ENCODE results near the gene CLEC4M. TPM values are rescaled to one million over a fixed set of nuclear protein-coding genes. Genes with fewer than 3 reads are reported as not detected.
"Not testable (repeated sequence)": the region's sequence is repeated elsewhere in the genome, so short reads cannot be mapped to it uniquely, and the experiment has no call there.

Gene CLEC4M
- total RNA-seq, 1 donor from 2014 or later = not detected

DNA sequence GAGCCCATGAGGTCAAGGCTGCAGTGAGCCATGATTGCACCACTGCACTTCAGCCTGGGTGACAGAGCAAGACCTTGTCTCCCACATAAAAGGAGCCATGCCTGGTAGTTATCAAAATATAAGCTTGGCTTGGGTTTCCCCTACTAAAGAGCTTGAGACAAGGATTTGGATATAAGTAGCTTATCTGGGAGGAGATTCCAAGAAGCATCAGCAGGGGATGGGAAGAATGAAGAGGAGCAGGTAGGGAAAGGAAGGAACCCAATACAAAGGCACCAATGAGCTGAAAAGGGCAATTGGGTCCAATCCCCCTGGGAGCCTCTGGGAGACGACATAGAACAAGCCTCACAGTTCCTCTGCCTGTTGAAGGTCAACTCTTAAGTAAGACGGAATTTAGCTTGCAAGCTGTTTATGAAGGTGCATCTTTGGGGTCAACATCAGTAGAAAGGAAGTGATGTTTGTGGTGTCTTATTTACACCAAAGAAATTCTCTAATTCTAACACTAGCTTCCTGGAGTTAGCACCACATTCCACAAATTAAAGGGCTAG, 23.8 kb upstream of the CLEC4M start:
- ATAC-seq = no peak
- intact Hi-C loops (cut with micrococcal nuclease) = no loop called here

DNA sequence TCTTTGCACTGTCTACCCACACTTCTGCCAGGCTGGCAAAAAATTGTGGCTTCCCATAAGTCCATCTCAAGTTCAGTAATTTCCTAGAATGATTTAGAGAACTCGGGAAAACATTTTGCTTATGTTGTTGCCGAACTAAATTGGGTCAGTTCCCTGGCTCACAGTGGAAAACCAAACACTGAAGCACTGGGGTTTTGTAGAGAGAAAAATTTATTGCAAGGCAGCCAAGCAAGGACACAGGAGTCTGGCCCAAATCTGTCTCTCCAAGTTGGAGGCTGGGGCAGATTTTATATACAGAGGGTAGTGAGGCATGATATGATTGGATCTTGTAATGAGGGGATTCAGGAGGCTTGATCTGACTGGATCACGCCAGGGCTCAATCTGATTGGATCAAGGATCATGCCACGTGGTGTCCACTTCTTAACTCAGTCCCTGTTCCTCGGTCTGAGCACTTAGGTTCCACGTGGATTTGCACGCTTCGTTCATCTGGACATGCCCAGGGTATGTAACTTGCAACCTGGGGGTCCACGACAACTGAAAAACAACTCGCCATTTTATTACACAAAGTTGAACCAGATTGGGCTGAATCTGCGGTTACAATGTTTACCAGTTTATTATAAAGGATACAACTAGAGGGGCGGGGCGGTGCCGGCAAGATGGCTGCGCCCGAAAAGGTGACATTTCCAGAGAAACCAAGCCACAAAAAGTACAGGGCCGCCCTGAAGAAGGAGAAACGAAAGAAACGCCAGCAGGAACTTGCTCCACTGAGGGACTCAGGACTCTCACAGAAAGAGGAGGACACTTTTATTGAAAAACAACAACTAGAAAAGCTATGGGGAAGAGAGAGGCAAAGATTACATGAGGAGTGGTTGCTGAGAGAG, 23.0 kb upstream of the CLEC4M start:
- ATAC-seq (peak; percentile 21), DNase-seq (no peak)
- intact Hi-C loops (cut with micrococcal nuclease) = no loop called here

More for the DNA sequence above, 23.8 kb upstream of the CLEC4M start:
- no peak for DNase-seq

DNA sequence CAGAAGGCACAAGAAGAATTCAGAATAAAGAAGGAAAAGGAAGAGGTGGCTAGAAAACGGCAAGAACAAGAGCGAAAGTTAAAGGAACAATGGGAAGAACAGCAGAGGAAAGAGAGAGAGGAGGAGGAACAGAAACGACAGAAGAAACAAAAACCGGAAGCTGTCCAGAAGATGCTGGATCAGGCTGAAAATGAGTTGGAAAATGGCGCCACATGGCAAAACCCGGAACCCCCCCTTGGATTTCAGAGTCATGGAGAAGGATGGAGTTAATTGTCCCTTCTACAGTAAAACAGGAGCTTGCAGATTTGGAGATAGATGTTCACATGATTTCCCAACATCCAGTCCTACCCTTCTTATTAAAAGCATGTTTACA, 22.4 kb upstream of the CLEC4M start:
- intact Hi-C loops (cut with micrococcal nuclease) = no loop called here
- DNase-seq (no peak), ATAC-seq (no peak)

DNA sequence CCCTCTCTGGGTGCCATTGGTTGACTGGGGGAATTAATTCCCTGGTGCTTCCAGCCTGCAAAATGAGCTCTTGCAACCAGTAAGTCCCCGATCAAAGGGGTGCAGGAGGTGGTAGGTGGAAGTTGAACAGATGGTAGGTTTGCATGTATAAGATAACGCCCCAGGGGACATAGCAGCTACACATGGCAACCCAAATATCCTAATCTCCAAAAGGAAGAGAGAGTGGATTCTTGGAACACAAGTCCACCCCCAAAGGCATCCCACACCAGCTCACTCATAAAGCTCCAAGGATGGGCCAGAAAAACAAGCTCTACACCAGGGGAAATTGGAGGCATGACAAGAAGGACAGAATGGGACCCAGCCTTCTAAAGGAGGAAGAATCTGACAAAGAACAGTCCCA, 20.5 kb upstream of the CLEC4M start:
- DNase-seq (no peak), ATAC-seq (no peak)
- intact Hi-C loops (cut with micrococcal nuclease) = no loop called here

DNA sequence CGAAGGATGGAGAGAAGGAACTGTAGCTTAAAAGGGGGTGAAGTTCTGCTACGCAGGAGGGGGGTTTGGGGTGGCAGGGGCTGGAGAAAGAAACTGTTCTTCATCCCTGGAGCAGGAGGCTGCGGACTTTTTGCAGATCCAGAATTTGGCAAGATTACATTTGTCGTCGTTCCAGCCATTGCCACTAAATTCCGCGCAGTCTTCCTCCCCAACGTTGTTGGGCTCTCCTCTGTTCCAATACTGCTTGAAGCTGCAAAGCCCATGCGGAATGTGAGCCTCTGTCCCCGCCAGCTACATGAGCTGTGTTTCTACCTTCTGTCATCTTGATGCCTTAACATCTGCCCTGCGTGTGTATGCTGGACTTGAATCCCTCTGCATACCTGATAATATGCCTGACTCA, 20.1 kb upstream of the CLEC4M start:
- DNase-seq (no peak), ATAC-seq (no peak)
- intact Hi-C loops (cut with micrococcal nuclease) = no loop called here

DNA sequence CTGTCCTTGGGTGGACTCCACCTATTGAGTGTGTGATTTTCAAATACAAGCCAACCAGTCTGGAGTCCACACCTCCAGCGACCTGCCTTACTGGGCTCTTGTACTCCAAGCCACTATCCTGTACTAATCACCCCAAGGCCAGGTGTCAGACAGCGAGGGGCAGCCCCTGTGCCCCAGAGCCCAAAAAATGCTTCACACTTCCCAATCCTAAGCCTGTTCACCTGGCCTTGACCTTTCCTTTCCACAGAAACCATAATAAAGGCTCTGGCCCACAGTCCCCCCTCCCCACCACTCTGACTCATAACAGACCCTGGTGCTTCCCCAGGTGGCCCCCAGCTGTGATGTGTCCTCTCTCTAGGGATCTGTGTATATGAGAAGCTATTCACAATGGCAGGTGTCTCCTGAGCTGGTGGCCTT, 19.6 kb upstream of the CLEC4M start:
- intact Hi-C loops (cut with micrococcal nuclease) = no loop called here
- DNase-seq = no peak
- no peak for ATAC-seq

GRCh38 chr19:7744199-7744786, 18.8 kb upstream of the CLEC4M start:
- ATAC-seq (no peak), DNase-seq (no peak)
- intact Hi-C loops (cut with micrococcal nuclease) = no loop called here

GRCh38 chr19:7744871-7745650, 18.0 kb upstream of the CLEC4M start:
- DNase-seq = no peak
- ATAC-seq = no peak
- intact Hi-C loops (cut with micrococcal nuclease) = no loop called here

DNA sequence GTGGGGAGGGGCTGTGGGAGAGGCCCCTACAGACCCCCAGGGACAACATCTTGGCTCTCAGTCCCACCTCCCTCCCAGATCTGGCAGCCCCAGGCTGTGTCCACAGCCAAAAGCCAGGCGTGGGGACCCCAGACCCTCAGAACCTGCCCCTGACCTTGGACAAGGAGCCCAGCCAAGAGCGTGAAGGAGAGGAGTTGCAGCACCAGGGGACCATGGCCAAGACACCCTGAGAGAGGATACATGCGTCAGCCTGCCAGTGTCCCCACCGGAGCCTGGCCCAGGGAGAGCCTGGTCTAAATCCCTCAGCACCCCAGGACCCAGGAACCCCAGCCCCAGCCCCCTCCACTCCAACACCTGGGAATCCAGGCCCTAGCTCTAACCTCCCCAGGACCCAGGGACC, 16.7 kb upstream of the CLEC4M start:
- DNase-seq; intact Hi-C loops (cut with micrococcal nuclease); ATAC-seq: not testable (repeated sequence)

GRCh38 chr19:7746903-7747884, 15.8 kb upstream of the CLEC4M start, which contains the start of gene CD209:
Gene CD209, minus strand, starts transcription at chr19:7747534. Its CDS starts 23 bp downstream, at chr19:7747511.
- no peak for DNase-seq
- intact Hi-C loops (cut with micrococcal nuclease) = no loop called here
- ATAC-seq = peak; percentile 43

DNA sequence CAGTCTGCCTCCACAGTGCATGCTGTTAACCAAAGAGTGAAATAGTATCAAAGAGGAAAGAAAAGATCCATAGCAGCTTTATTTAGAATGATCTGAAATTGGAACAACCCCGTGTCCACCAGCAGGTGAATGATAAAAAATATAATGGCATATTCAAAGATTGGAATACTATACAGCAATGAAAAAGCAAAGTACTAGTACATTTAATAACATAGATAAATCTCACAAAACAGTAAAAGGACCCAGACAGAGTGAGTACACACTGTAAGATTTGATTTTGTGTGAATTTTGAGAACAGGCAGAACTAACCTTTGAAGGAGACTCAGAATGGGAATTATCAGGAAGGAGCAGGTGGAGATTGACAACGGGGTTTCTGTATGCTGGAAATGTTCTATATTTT, 14.9 kb upstream of the CLEC4M start:
- intact Hi-C loops (cut with micrococcal nuclease) = no loop called here
- ATAC-seq (no peak), DNase-seq (no peak)

DNA sequence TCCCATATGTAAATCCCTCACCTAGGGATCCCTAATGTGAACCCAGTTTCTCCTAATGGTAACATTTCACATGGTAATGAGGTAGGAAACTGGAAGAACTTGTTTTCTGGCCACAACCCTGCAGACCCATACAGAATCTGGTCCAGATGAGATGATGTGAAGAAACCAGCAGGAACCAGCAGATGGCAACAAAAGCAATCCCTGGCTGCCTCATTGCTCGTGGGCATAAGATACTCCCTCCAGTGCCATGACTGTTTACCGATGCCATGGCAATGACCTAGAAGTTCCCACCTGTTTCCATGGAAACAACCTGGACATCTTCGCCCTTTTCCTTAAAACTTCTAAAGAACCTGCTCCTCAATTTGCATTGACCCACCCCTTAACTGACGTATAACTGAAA, 14.3 kb upstream of the CLEC4M start:
- intact Hi-C loops (cut with micrococcal nuclease) = no loop called here
- ATAC-seq (no peak), DNase-seq (no peak)

- ATAC-seq (no peak), DNase-seq (no peak)
- intact Hi-C loops (cut with micrococcal nuclease) = no loop called here
These were observed 11.8 kb upstream of the CLEC4M start for GRCh38 chr19:7751157-7751783.

DNA sequence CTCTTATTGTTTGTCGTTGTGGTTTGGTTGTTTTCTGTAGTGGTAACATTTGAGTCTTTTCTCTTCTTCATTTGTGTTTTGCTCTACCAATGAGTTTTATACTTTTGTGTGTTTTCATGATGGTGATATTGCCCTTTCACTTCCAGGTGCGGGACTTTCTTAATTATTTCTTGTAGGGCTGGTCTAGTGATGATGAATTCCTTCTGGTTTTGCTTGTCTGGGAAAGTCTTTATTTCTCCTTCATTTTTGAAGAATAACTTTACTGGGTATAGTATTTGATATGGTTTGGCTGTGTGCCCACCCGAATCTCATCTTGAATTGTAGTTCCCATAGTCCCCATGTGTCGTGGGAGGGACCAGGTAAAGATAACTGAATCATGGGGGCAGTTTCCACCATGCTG, 6.8 kb upstream of the CLEC4M start:
- ATAC-seq (no peak), DNase-seq (no peak)
- intact Hi-C loops (cut with micrococcal nuclease) = no loop called here

DNA sequence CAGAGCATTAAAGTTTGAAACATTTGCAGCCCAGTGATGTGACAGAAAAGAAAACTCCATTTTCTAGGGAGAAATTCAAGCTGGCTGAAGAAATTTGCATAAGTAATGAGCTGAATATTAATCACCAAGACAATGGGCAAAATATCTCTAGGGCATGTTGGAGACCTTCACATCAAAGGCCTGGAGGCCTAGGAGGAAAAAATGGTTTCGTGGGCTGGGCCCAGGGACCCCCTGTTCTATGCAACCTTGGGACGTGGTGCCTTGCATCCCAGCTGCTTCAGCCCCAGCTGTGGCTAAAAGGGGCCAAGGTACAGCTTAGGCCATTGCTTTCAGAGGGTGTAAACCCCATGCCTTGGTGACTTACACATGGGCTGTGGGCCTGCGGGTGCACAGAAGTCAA, 5.7 kb upstream of the CLEC4M start:
- ATAC-seq (no peak), DNase-seq (no peak)
- intact Hi-C loops (cut with micrococcal nuclease) = no loop called here

- no peak for DNase-seq
- intact Hi-C loops (cut with micrococcal nuclease) = no loop called here
- ATAC-seq = no peak
These were observed 3.9 kb upstream of the CLEC4M start for GRCh38 chr19:7759156-7759555.

DNA sequence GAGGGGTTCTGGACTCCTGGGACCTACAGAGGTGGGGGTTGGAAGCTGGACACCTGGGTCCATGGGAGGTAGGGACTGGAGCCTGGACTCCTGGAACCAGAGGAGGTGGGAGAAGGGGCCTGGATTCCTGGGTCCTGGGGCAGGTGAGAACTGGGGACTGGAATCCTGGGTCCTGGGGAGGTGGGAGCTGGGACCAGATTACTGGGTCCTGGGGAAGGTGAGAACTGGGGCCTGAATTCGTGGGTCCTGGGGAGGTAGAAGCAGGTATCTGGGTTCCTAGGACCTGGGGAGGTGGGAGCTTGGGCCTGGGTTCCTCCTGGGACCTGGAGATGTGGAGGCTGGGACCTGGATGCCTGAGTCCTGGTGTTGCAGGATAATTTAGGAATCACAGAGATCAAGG, 653 bp downstream of the CLEC4M start:
- intact Hi-C loops (cut with micrococcal nuclease) = no loop called here
- ATAC-seq (no peak), DNase-seq (no peak)

DNA sequence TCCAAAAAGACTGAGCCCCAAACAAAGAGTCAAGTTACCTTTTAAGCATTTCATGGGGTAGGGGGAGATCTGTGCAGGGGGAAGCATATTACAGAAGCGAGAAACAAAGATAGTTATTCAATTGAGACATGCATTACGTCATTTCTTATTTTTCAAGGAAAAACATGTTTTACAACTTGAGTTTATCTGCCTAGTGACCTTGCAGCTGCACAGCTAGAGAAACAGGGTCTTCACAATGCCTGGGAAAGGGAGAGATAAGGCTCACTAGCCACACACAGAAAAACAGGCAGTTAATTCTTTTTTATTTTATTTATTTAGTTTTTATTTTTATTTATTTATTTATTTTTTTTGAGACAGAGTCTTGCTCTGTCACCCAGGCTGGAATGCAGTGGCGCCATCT, 1.1 kb downstream of the CLEC4M start:
- intact Hi-C loops (cut with micrococcal nuclease); DNase-seq; ATAC-seq: not testable (repeated sequence)

All from left ventricle myocardium superior (tissue), 1 donor.